Endothelial cell of umbilical vein (primary cell): ENCODE measurements around the gene CELF2. TPM values are rescaled to one million over a fixed set of nuclear protein-coding genes. Genes with fewer than 3 reads are reported as not detected.

Experiments
- BruUV-seq: library from RNA; stranded (reverse); fragments of 400-500 nt; replicated peaks from 2 replicates; lab custom pipeline; 2021; lab: Mats Ljungman, UMichigan
- CTCF ChIA-PET: fragments of 300-600, 350-600 bp; sonication (Branson Sonifier 250); formaldehyde crosslinking; loops from one replicate; lab custom pipeline; 2021; ENCODE audit warnings: antibody characterized with exemption, inconsistent platforms; lab: Charles Lee
- POLR2A ChIA-PET: fragments of 300-600, 350-600 bp; sonication (Branson Sonifier 250); formaldehyde crosslinking; loops from one replicate; lab custom pipeline; 2021; ENCODE audit warnings: antibody characterized with exemption, inconsistent platforms; lab: Charles Lee
- DNase-seq: peaks from one replicate; pipeline ENCODE4 v3.0.0-alpha.2; 2011; ENCODE audit warnings: low read depth, low spot score
- FAIRE-seq: peaks from 2 replicates; lab custom pipeline; 2011; peaks lifted over from hg19 to GRCh38; lab: Jason Lieb, UNC
- H2AFZ ChIP-seq: 2 replicates; pipeline ENCODE4 v1.6.0; 2012; ENCODE audit warnings: low read depth, low read length, control low read depth, inconsistent platforms
- H3K27ac ChIP-seq: 2 replicates; pipeline ENCODE4 v1.5.1; 2011; ENCODE audit warnings: low read depth, mild to moderate bottlenecking, control low read depth, low read length, moderate library complexity; ENCODE audit not compliant: insufficient read depth
- H3K27me3 ChIP-seq, 2 experiments: 2 replicates each; pipeline versions ENCODE4 v1.6.0 to v1.6.1; 2011; ENCODE audit warnings: low read length in 2 of 2, mixed read lengths in 1 of 2; ENCODE audit not compliant: control insufficient read depth in 2 of 2, insufficient read depth in 2 of 2
- H3K36me3 ChIP-seq, 2 experiments: 2 replicates in 1 of 2; 3 replicates in 1 of 2; pipeline ENCODE4 v1.5.1; 2011; ENCODE audit warnings: low read length in 2 of 2, mild to moderate bottlenecking in 1 of 2, moderate library complexity in 1 of 2; ENCODE audit not compliant: control insufficient read depth in 2 of 2, insufficient read depth in 2 of 2; ENCODE audit errors: extremely low read depth in 1 of 2
- H3K4me1 ChIP-seq: 3 replicates; pipeline ENCODE4 v1.5.1; 2011; ENCODE audit warnings: mild to moderate bottlenecking, low read length; ENCODE audit not compliant: control insufficient read depth, insufficient read depth; ENCODE audit errors: extremely low read depth
- H3K4me2 ChIP-seq: 2 replicates; pipeline ENCODE4 v1.6.1; 2011; ENCODE audit warnings: low read length, control low read depth, mixed read lengths; ENCODE audit not compliant: insufficient read depth
- H3K4me3 ChIP-seq, 3 experiments: fragments of 200-600 bp in 1 of 3; sonication (generic), shearing (Covaris generic) in 1 of 3; replicated peaks in 1 of 3; 2 replicates each; pipeline ENCODE4 v1.5.1; 2011 to 2016; ENCODE audit warnings: control low read depth in 3 of 3, low read length in 3 of 3, mild to moderate bottlenecking in 2 of 3, inconsistent platforms in 1 of 3, low read depth in 1 of 3, moderate library complexity in 1 of 3; ENCODE audit not compliant: insufficient read depth in 1 of 3
- H3K79me2 ChIP-seq: 2 replicates; pipeline ENCODE4 v1.6.0; 2012; ENCODE audit warnings: low read length, inconsistent platforms; ENCODE audit not compliant: control insufficient read depth, insufficient read depth
- H3K9ac ChIP-seq: replicated peaks from 2 replicates; pipeline ENCODE3; 2011; ENCODE audit warnings: low read length, control low read depth; ENCODE audit not compliant: insufficient read depth; ENCODE audit errors: extremely low read depth
- H3K9me1 ChIP-seq: replicated peaks from 3 replicates; pipeline ENCODE4 v1.6.0; 2011; ENCODE audit warnings: mild to moderate bottlenecking, low read length; ENCODE audit not compliant: control insufficient read depth, insufficient read depth; ENCODE audit errors: extremely low read depth
- H3K9me3 ChIP-seq: replicated peaks from 2 replicates; pipeline ENCODE4 v1.5.1; 2012; ENCODE audit warnings: low read length, inconsistent platforms; ENCODE audit not compliant: control insufficient read depth, insufficient read depth
- H4K20me1 ChIP-seq: replicated peaks from 2 replicates; pipeline ENCODE3; 2011; ENCODE audit warnings: mild to moderate bottlenecking, low read length; ENCODE audit not compliant: control insufficient read depth, insufficient read depth; ENCODE audit errors: extremely low read depth
- EZH2 ChIP-seq: IDR thresholded peaks from 2 replicates; pipeline ENCODE4 v1.6.1; 2012; ENCODE audit warnings: borderline replicate concordance, low read depth, mild to moderate bottlenecking, moderate library complexity, low read length, inconsistent platforms; ENCODE audit not compliant: severe bottlenecking
- GATA2 ChIP-seq: IDR thresholded peaks from 2 replicates; pipeline ENCODE4 v1.7.0; 2011; ENCODE audit warnings: low read depth, mild to moderate bottlenecking, moderate library complexity, mixed read lengths, low read length; ENCODE audit not compliant: insufficient read length, insufficient read depth
- JUN ChIP-seq: IDR thresholded peaks from 2 replicates; pipeline ENCODE4 v1.6.1; 2011; ENCODE audit warnings: borderline replicate concordance, low read depth; ENCODE audit not compliant: insufficient read length, insufficient read depth
- MYC ChIP-seq: IDR thresholded peaks from one replicate; pipeline ENCODE4 v1.6.1; 2011; ENCODE audit warnings: mild to moderate bottlenecking, low read depth, low read length
- POLR2A ChIP-seq: IDR thresholded peaks from 2 replicates; pipeline ENCODE4 v1.6.1; 2012; ENCODE audit warnings: low read depth, mild to moderate bottlenecking, control low read depth, low read length
- dilution Hi-C: fragments of 300-500 bp; cut with MboI; formaldehyde crosslinking; loops from one replicate; pipeline ENCODE4 v1.15.0; 2019; ENCODE audit warnings: low sequenced_read_pairs; ENCODE audit not compliant: extremely low pct_ligation_motif_present
- intact Hi-C: fragments of 100-400 bp; cut with micrococcal nuclease; formaldehyde crosslinking; loops from one replicate; pipeline ENCODE4 v1.10.0; 2022
- polyA plus RNA-seq, 4 experiments: library from polyadenylated mRNA; depleted of rRNA in 3 of 4; stranded (reverse) in 3 of 4; unstranded in 1 of 4; fragments of >200 nt; gene quantifications; 2 replicates each; pipeline versions ENCODE4 v1.2.1 to v1.2.3, GENCODE V29; 2011 to 2012; ENCODE audit warnings: missing spikeins in 1 of 4
- total RNA-seq: library from RNA; stranded (reverse); gene quantifications from 2 replicates; pipeline ENCODE4 v1.2.3, GENCODE V29; 2021
- TF ChIP-seq, protein P1 (sequence below): IDR thresholded peaks from 2 replicates; pipeline ENCODE4 v1.6.1; 2011; ENCODE audit not compliant: insufficient read depth, insufficient read length
- TF ChIP-seq, protein P2 (sequence below), 2 donors: IDR thresholded peaks; 1 replicate in 1 of 2; 2 replicates in 1 of 2; pipeline ENCODE4 v1.5.1; 2011; ENCODE audit warnings: low read length in 2 of 2, mild to moderate bottlenecking in 2 of 2, moderate library complexity in 2 of 2, control low read depth in 1 of 2, inconsistent platforms in 1 of 2, low read depth in 1 of 2; ENCODE audit not compliant: insufficient read depth in 1 of 2; ENCODE audit errors: extremely low read depth in 1 of 2

The CELF2 gene
- total and polyA plus RNA-seq, 2 donors (not counting 3 experiments of a cell fraction or from before 2014, with no cell fraction given), result 21.6 to 42.6 TPM

DNA sequence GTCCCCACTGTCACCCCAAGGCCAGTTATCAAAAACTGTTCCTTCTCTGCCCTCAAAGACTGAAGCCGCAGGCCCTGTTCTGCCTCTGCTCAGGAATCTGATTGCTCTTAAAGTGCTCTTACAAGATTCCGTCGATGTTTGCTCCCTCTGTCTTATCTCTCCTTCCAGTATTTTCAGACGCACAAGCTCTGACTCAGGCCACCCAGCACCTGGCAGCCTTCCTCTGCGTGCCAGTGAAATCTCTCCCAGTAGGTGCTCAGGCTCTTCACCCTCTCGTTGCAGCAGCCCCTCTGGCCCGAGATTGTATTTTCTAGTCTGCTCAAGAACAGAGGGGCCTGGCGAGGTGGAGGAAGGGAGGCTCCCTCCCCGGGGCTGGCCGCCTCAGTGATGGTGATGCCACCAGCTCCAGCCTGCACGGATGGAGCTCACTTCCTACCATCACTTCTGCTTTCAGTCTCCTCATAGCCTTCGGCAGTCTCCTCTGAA lies 317.5 kb downstream of the CELF2 start:
- FAIRE-seq (no peak), DNase-seq (no peak)
- Histone ChIP-seq H2AFZ (no peak overlapping the region), H3K4me1 (peaks cover 4% of the 10 kb centered on the region), H3K27ac (no peak overlapping the region), H3K4me3 (no peak overlapping the region), H3K9me1 (no peaks in the 10 kb centered on the region), H3K36me3 (no peaks in the 10 kb centered on the region), H3K4me2 (no peak overlapping the region), H3K79me2 (no peaks in the 10 kb centered on the region), H3K27me3 (no peaks in the 10 kb centered on the region), H4K20me1 (no peaks in the 10 kb centered on the region), H3K9me3 (no peaks in the 10 kb centered on the region), H3K9ac (no peak overlapping the region)
- intact Hi-C loops (no loop called here), dilution Hi-C loops (no loop called here)
- TF ChIP-seq, protein P1, sequence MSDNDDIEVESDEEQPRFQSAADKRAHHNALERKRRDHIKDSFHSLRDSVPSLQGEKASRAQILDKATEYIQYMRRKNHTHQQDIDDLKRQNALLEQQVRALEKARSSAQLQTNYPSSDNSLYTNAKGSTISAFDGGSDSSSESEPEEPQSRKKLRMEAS, result no peak
- TF ChIP-seq MYC (no peak), JUN (no peak), POLR2A (no peak), EZH2 (no peak), GATA2 (no peak)
- TF ChIP-seq, protein P2, sequence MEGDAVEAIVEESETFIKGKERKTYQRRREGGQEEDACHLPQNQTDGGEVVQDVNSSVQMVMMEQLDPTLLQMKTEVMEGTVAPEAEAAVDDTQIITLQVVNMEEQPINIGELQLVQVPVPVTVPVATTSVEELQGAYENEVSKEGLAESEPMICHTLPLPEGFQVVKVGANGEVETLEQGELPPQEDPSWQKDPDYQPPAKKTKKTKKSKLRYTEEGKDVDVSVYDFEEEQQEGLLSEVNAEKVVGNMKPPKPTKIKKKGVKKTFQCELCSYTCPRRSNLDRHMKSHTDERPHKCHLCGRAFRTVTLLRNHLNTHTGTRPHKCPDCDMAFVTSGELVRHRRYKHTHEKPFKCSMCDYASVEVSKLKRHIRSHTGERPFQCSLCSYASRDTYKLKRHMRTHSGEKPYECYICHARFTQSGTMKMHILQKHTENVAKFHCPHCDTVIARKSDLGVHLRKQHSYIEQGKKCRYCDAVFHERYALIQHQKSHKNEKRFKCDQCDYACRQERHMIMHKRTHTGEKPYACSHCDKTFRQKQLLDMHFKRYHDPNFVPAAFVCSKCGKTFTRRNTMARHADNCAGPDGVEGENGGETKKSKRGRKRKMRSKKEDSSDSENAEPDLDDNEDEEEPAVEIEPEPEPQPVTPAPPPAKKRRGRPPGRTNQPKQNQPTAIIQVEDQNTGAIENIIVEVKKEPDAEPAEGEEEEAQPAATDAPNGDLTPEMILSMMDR (IDR thresholded peaks at IDR 0.05; ENCODE audit: extremely low read depth in 1 of 2, insufficient read depth in 1 of 2, low read depth in 1 of 2, low read length in 2 of 2), result no peak
- CTCF ChIA-PET, result no interaction called here
- POLR2A ChIA-PET, result no interaction called here
- BruUV-seq, result no TSS peak
